ENCODE results near the gene PAK4.
A peak's percentile ranks its signal among the peaks of the same experiment; 100 is the strongest.

The PAK4 gene

DNA sequence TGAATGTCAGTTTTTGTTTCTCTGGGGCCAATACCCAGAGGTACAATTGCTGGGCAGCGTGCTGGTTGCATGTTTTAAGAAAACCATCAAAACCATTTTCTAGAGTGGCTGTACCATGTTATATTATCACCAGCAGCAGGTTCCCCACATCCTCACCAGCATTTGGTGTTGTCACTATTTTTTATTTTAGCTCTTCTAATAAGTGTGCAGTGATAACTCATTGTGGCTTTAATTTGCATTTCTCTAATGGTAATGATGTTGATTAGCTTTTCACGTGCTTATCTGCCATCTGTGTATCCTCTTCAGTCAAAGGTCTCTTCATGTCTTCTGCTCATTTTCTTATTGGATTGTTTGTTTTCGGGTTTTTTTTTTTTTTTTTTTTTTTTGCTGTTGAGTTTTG is 21.9 kb downstream of the PAK4 start:
- no peak for DNase-seq

DNA sequence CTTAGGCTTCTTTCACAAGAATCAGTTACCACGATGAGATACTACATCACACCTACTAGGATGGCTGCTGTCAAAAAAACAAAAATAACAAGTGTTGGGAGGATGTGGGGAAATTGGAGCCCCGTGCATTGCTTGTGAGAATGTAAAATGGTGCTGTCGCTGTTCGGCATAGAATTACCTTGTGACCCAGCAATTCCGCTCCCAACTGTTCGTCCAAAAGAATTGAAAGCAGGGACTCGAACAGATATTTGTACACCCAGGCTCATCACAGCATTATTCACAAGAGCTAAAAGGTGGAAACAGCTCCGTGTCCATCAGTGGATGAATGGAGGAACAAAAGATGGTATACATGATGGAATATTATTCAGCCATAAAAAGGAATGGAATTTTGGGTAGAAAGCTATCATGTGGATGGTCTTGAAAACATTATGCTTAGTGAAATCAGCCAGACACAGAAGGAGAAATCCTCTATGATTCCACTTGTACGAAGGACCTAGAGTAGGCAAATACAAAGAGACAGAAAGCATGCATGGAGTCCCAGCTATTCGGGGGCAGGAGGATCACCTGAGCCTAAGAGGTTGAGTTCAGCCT is 23.4 kb downstream of the PAK4 start:
- no peak for DNase-seq

GRCh38 chr19:39150235-39150634 is 24.6 kb downstream of the PAK4 start:
- DNase-seq, result no peak

- DNase-seq, result no peak
Observed at GRCh38 chr19:39150807-39151600, 25.4 kb downstream of the PAK4 start.

GRCh38 chr19:39152066-39152465 is 26.5 kb downstream of the PAK4 start:
- DNase-seq, result no peak

- no peak for DNase-seq
Observed at GRCh38 chr19:39154100-39154628, 28.6 kb downstream of the PAK4 start.

DNA sequence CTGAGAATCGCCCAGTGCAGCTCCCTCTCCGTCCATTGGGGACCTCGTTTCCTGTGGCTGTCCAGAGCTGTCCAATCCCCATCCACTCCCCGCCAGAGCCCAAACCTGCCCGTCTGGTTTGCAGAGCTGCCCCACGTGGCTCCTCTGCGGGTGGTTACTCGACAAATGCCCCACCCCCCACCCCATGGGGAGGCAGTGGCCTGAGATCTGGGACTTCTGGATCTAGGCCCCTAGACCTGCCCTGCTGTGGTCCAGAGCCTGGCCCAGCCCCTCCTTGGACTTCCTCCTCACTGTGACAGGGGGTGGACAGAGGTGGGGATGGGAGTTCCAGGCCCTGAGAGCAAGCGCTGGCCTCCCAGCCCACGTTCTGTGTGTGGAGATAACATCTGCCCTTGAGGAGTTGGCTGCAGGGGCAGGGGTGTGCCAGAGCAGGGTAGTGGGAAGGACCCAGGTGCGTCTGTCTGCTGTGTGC is 29.1 kb downstream of the PAK4 start:
- DNase-seq, result no peak

- DNase-seq, result no peak
Observed at GRCh38 chr19:39155114-39155700, 29.6 kb downstream of the PAK4 start.

DNA sequence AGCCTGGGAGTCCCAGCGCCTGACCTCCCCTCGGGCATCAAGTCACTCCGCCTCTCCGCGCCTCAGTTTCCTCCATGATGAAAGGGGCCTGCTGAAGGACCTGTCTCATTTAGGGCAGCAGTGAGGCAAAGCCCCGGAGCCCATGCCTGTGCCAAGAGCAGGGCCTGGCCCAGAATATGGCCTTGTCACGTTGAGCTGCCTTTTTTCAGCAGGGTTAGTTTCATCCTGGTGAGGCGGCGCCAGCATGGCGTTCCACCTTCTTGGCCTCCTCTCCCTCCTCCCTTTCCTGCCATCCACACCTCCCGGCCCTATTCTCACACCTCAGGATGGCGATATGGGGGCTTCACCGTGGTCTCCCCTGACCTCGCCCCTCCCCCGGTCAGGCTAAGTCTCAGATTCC is 30.2 kb downstream of the PAK4 start:
- no peak for DNase-seq

- DNase-seq, result peak; percentile 15
Observed at GRCh38 chr19:39156326-39157230, 31.0 kb downstream of the PAK4 start.

GRCh38 chr19:39157275-39157996 is 31.9 kb downstream of the PAK4 start:
- DNase-seq, result no peak

GRCh38 chr19:39157997-39158389 is 32.4 kb downstream of the PAK4 start:
- no peak for DNase-seq

- DNase-seq, result no peak
Observed at GRCh38 chr19:39158646-39159260, 33.2 kb downstream of the PAK4 start.

- no peak for DNase-seq
Observed at GRCh38 chr19:39160523-39160861, 34.9 kb downstream of the PAK4 start.

DNA sequence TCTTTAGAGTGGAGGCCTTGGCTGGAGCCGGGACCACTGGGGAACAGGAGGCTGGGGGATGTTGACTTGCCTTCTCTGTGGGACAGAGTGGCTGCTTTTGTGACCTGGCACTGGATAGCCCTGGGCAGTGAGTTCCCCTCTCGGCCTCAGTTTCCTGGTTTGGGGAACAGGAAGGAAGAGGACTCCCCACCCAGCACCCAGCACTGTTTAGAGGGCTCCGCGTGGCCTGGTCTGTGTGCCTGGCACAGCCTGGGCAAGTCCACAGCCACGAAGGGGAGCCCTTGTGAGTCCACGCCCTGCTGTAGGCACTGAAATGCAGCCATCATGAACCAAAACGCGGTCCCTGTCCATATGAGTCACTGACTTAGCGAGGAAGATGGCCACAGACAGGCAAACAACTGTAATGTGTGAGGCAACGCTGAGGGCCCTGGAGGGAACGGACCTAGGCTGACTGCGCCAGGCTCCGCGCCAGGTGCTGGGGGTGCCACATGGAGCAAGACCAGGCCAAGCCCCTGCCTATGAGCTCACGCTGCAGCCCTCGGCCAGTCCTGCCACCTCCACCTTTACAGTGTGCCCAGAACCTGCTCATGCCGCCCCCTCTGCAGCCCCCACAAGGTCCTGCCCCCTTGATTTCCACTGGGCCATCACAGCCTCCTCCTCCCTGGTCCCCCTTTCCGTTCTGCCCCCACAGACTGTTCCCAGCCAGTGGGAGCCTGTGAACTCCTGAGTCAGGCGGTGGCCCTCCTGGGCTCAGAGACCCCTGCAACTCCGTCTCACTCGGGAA is 35.5 kb downstream of the PAK4 start:
- DNase-seq, result no peak

- DNase-seq, result no peak
Observed at GRCh38 chr19:39162441-39163043, 37.0 kb downstream of the PAK4 start.

- no peak for DNase-seq
Observed at GRCh38 chr19:39163621-39164020, 38.0 kb downstream of the PAK4 start.

DNA sequence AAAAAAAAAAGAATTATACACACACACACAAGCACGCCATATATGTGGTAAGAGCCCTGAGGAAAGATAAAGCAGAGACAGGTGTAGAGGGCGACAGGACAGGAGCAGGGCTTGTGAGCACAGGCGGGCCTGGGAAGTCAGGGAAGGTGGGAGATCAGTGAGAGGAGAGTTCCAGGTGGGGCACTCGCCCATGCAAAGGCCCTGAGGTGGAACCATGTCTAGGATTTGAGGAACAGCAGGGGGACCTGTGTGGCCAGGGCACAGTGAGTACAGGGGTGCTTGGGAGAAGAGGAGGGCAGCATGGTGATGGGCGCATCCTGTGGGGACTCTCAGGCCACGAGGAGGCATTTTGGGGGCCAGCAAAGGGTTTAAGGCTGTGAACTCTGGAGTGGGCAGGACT is 38.7 kb downstream of the PAK4 start:
- no peak for DNase-seq

DNA sequence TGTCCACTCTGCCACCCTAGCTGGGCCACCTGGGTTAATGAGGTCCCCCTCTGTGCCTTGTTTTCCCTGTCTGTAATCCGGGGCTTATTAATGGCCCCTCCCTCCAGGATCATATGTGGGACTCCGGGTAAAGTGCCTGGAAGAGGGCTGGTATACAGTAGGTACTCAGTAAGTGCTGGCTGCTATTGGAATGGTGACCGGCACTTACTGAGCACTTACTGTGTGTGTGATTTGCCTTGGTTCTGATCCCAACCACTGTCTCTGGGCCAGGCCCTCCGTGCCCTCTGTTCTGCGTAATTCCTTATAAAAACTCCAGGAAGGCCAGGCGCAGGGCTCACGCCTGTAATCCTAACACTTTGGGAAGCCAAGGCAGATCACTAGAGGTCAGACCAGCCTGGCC is 40.3 kb downstream of the PAK4 start:
- DNase-seq, result no peak

DNA sequence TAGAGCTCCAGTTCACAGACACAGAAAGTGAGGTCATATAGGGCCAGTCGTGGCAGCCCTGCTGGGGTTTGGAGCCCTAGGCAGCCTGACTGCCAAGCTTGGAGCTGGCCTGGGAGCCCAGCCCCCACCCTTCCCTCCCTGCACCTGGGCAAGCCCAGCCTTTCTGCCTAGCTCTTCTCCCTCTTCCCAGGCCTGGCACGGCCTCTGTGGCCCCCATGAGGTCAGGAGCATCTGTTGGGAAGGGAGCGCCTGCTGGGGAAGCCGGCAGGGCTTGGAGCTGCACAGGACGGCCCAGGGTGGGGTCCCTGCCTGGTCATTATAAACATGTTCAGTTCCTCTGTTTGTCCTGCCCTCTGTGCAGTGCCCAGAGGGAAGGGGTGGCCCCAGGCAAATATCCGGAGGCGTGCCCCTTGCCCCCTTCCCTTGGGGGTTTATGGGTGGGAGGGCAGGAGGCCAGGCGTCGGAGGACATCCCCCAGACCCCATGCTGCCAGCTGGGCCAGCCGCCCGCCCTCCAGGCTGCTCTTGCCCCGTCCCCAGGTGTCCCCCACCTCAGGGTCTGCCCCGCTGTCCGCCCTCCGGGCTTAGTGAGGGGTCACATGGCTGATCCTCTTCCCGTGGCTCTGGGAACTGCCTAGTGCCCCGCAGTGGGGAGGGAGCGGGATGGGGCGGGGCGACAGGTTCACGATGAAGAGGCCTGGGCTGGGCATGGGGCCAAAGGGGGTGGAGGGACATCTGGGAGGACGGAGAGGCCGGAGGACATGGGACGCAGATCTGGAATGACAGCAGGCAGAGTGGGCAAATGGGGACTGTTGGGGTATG is 41.2 kb downstream of the PAK4 start:
- no peak for DNase-seq
